RCC 7860 (cell line): Measurements from ENCODE around the gene SUCO.
"Not testable (repeated sequence)": the region's sequence is repeated elsewhere in the genome, so short reads cannot be mapped to it uniquely, and the experiment has no call there.

Experiments used
- DNase-seq: peaks from one replicate; pipeline ENCODE4 v3.0.0-alpha.2; 2015; ENCODE audit warnings: low spot score
- FAIRE-seq: peaks from 2 replicates; lab custom pipeline; 2012; peaks lifted over from hg19 to GRCh38; lab: Jason Lieb, UNC

The SUCO gene, protein sequence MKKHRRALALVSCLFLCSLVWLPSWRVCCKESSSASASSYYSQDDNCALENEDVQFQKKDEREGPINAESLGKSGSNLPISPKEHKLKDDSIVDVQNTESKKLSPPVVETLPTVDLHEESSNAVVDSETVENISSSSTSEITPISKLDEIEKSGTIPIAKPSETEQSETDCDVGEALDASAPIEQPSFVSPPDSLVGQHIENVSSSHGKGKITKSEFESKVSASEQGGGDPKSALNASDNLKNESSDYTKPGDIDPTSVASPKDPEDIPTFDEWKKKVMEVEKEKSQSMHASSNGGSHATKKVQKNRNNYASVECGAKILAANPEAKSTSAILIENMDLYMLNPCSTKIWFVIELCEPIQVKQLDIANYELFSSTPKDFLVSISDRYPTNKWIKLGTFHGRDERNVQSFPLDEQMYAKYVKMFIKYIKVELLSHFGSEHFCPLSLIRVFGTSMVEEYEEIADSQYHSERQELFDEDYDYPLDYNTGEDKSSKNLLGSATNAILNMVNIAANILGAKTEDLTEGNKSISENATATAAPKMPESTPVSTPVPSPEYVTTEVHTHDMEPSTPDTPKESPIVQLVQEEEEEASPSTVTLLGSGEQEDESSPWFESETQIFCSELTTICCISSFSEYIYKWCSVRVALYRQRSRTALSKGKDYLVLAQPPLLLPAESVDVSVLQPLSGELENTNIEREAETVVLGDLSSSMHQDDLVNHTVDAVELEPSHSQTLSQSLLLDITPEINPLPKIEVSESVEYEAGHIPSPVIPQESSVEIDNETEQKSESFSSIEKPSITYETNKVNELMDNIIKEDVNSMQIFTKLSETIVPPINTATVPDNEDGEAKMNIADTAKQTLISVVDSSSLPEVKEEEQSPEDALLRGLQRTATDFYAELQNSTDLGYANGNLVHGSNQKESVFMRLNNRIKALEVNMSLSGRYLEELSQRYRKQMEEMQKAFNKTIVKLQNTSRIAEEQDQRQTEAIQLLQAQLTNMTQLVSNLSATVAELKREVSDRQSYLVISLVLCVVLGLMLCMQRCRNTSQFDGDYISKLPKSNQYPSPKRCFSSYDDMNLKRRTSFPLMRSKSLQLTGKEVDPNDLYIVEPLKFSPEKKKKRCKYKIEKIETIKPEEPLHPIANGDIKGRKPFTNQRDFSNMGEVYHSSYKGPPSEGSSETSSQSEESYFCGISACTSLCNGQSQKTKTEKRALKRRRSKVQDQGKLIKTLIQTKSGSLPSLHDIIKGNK (N-terminal part only)

DNA sequence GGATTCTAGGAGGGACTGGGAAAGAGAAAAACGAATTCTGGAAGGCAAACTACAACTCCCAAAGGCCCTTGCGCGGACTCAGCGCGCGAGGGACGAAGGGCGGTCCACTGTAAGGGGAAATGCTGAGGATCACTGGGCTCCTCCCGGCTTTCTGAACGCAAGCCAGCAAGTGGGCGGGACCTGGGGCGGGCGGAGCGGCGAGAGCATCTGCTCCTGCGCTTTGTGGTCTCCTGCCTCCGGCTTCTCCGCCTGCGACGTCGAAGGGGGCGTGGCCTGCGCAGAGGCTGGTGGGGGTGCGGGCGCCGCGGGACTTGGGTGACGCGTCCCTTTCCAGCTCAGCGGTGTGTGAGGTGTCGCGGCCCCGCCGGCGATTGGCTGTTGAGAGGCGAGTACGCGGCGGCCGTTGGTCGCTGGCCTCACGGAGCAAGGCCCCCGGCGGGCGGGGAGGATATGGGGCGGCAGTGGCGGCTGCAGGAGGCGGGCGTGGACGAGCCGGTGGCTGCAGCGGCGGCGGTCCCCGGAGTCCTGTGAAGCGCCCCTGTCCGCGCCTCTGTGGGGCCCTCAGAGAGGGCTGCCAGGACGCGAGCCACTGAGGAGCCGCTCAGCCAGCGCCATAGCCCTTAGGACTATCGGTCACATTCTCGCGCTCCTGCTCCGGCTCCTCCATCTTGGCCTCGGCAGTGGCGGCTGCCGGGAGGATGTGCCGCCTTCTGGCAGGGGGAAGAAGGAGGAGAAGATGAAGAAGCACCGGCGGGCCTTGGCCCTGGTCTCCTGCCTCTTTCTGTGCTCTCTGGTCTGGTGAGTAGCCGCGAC is at the start of gene SUCO:
Gene SUCO (plus strand): TSS at position 451 of the 813 bp plus-strand sequence. CDS start 286 bp downstream, at position 737.
- no peak for FAIRE-seq
- DNase-seq: peak; percentile 98

DNA sequence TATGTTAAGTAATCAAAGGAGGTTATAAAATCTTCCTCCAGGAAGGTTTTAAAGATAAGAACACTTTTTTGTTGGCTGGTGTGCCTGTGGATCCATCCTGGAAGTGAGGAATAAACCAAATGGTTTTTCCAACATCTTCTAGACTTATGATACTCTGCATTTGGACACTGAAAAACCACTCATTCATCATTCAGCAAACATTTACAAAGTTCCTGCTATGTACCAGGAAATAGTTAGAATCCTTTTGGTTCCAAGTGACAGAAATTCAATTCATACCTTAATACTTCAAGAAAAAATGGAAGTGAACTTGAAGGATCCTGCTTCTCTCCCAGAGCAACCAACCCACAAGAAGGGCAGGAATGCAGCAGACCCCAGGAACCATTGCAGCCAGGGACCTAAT is 49.5 kb upstream of the SUCO start:
- DNase-seq: no peak
- no peak for FAIRE-seq

DNA sequence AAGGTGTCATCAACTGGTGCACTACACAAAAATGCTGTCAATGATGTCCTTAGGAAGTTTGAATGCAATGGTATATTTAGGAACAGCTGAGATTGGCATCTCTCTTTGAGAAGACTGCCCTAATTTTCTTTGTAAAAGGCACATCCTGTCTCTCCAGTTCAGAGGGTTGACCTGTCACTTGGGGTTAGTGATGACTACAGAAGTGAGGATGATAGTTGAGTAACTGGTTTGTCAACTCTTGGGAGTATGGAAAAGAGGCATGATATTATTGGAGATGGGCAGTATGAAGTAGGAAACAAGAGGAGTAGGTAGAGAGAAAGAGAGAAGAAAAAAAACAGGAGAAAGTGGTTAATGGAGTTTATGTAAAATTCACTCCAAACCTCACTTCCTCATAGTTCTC is 48.7 kb upstream of the SUCO start:
- DNase-seq (no peak), FAIRE-seq (no peak)

DNA sequence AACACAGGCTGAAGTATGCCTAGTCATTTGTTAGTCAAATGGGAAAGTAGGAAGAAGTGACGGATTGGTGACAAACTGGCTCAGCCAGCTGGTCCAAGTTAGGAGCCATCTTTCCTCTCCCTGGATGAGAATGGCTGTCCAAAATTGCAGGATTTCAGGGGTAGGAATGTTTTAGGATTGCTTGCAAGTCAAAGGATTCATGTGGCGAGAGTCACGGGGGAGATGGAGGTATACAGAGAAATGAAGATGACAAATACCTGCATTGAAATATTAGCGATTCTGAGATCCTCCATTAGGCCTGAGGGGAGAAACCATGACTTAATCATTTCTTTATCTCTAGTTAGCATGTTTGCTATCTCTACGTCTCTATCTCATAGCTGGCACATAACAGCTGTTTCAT is 47.3 kb upstream of the SUCO start:
- DNase-seq (no peak), FAIRE-seq (no peak)

DNA sequence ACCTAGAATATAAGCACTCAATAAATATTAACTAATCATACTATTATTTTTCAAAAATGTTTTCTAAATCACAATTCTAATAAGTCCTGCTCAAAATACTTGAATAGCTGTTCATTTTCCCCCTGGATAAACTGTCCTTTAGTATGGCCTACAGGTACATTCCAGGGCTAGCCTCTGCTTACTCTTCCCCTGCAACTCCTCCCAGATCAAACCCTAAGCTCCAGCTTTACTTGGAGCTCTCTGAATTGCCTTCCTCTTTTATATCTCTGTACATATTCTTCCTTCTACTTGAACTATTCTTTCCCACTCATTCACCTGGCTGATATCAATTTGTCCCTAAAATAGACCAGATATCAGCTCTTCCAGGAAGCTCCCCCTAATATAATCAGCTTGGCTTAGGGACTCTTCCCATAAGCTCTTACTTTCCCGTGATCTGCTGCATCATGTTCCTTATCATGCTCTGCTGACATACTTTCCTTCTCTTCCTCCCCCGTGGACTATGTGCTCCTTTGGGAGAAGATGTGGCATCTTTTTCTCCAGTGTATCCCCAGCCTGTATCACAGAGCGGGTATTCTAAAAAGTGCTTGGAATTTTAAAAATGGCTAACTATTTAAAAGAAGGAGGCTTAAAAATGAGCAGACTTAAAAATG is 46.0 kb upstream of the SUCO start:
- no peak for DNase-seq
- no peak for FAIRE-seq

DNA sequence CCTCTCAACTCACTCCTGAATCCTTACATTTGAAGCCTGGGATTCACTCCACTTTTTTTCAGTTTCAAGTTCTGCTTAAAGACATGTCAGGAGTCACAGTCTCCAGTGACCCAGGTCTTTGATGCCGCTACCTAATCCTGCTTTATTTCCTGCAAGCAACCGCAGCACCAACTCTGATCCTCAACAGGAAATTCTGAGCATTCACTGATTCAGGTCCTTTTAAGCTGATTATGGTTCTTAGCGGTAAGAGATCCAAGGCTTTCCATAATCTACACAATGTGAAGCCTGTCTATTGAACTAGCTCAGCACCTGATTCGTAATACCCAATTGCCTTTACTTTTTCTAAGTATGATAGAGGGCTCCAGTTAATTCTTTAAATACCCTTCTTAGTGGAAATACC is 45.4 kb upstream of the SUCO start:
- FAIRE-seq (no peak), DNase-seq (no peak)

DNA sequence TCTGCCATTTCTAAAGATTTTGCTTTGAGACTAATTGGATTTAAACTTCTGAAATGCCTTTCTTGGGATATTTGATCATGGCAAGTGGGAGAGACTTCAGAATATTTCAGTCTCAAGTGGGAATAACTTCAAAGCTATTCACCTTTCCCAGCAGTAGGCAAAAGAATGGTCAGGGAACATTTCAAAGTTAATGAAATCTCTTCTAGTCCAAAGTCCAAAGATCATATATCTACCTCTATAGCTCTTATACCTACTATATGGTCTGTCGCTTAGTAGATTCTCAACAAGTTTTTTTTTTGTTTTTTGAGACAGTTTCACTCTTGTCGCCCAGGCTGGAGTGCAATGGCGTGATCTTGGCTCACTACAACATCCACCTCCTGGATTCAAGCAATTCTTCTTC is 44.6 kb upstream of the SUCO start:
- FAIRE-seq: no peak
- no peak for DNase-seq

DNA sequence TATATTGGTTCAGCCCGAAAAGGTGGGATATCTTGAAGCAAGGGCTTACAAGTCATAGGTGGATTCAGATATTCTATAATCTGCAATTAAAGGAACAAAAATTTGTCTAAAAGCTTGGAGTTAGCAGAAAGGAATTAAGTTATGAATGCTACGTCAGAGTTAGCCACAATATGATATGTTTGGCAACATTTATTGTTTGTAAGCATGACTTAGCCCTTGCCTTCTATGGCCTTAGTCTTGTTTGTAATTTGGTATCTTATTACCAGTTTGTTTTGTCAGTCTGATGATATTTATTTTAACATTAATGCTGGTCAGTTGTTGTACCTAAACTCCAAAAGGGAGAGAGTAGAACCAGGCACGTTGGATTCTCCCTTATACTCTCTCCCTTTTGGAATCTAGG is 43.1 kb upstream of the SUCO start:
- DNase-seq (no peak), FAIRE-seq (no peak)

DNA sequence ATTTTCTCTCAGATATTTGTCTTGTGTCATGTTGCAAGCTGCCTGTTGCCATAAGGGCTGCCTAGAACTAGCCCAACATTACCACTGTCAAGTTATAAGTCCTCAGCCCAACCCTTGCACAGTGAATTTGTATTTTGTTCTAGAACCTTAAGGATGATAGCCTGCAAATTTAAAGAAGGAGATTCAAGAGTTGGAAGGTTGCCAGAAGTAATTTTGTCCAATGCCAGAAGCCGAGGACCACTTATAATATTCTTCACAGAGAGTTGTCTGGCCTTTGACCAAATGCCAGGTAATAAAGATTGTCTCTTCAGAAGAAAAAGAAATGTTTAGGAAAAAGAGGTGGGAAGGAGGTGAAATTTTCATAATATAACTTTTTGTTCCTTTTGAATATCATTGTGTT is 40.5 kb upstream of the SUCO start:
- FAIRE-seq (no peak), DNase-seq (no peak)

DNA sequence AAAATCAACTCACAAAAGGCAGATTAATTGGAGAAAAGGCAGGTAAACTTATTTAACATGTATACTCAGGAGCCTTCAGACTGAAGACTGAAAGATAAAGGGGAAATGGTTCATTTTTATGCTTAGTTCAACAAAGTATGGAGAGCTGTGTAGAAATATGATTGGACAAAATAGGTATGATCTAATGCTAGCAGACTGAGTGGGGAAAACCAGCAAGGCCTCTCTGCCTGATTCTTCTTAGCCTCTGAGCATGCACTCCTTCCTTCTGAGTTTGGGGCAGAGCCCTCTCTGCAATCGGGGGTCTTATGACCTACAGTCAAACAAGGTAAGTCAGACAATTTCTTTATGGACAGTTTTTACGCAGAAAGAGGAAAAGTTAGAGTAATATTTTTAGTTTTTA is 38.8 kb upstream of the SUCO start:
- FAIRE-seq: no peak
- DNase-seq: no peak

DNA sequence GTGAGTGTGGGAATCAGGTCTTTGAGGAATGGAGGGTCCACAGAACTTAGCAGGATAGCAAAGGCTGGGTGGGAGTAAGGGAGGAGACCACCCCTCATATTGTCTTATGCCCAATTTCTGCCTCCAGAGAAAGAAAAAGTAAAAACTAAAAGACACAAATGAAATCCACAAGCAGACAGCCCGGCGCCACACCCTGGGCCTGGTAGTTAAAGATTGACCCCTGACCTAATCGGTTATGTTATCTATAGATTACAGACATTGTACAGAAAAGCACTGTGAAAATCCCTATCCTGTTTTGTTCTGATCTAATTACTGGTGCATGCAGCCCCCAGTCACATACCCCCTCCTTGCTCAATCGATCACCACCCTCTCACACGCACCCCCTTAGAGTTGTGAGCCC is 36.8 kb upstream of the SUCO start:
- not testable (repeated sequence) for FAIRE-seq

DNA sequence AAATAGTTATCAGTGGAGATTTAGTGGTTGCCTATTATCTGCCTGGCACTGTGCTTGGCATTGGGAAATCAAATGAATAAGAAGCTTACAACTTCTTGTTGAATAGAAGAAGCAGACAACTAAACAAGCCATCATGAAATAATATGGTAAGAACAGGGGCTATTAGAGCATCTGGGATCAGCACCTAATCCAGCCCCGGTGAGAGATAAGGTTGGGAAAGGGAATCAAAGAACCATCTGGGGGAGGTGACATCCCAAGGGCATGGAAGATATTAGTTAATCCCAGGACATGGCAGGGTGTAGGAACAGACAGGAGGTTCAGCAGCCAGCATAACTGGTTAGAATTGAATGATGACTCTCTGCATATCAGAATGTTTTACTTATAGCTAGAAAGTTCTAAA is 36.3 kb upstream of the SUCO start:
- no peak for FAIRE-seq
- no peak for DNase-seq

More for the DNA sequence above, 36.8 kb upstream of the SUCO start:
- DNase-seq: not testable (repeated sequence)

DNA sequence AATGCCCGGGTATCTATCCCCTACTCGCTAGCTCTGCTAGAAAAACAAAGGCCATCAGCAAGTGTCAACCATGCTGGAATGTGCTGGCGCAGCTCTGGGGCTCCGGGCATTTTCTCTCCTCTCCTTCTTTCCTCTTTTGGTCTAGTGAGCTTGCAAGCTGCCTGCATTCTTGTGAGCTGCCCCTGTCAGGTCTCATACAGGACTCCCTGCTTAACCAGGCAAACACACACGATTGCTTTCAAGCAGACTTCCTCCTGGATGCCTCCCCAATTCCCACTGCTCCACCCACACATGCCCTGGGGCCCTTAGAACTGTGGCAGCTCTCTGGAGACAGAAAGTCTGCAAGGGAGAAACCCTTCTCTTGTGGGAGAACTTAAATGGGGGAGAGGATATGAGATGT is 35.7 kb upstream of the SUCO start:
- DNase-seq (no peak), FAIRE-seq (no peak)

DNA sequence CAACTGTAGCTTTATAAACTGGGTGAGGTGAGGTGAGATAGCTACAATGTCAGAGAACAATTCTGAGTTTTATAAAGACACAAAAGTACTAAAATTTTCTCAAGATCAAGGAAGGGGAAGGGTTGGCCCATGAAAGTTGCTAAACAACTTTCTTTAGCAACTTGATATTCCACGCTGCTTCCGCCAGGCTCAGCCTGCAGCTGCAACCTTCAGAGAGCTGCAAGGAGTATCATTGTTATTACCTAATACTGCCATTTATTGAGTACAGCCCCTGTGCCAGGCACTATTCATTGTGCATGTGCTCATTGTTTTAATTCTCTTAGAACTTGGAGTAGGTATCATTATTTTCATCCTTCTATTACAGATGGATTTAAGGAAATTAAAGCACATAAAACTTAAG is 34.1 kb upstream of the SUCO start:
- FAIRE-seq (no peak), DNase-seq (no peak)

DNA sequence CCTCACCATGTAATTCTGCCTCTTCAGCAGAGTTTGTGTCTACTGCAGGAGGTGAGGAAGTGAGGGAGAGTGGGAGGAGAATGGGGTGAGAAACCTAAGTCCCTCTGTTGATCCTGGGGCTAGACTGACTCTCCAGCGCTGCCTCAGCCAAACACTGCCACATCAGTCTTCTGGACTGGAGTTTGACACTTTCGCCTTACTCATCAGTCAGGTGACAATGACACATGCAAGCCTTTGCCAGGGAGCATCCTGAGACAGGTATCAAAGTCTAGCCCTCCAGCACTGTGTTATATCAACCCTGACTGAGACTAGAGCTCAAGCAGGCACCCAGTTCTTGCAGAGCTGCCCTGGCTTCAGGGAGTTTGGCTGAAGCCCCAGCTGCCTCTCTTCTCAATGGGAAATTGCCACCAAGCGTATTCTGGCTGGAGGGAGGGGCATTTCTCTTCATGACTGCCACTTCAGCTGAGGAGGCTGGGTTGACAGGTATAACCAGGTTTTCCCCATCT is 33.3 kb upstream of the SUCO start:
- FAIRE-seq: peak; percentile 22
- DNase-seq: peak; percentile 50

DNA sequence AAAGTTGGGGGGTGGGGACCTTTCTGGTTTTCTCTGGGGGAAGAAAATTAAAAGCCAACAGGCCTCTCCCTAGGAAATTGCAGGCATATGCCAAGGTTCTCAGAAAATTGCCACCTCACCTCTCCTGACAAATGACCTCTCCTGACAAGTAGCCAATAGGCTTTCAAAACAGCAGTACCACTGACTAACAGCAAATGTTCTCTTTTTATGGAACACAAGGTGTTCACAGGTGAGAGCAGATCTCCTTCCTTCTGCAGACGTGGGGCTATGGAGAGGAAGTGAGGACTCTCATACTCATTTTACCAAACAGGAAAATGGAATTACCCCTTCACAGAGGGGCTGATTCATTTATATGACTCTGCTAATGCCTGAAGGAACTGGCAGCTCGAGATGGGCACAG is 32.7 kb upstream of the SUCO start:
- DNase-seq: no peak
- no peak for FAIRE-seq

DNA sequence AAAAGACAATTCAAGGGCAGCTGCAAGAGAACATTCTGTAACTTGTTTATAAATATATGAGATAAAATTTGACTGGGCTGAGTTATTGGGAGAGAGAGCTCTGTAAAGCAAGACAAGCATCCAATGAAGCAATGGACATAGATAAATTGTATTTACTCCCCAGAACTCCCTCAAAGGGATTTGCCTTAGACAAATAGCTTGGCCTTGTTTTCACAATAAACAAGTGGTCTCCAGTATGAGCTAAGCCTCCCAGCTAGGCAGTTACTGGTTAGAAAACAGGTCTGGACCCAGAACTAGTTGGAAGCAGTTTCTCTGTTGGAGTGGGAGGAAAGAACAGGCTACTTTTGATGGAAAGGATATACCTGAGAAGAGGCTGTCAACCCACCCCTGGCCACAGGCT is 25.2 kb upstream of the SUCO start:
- no peak for DNase-seq
- no peak for FAIRE-seq

DNA sequence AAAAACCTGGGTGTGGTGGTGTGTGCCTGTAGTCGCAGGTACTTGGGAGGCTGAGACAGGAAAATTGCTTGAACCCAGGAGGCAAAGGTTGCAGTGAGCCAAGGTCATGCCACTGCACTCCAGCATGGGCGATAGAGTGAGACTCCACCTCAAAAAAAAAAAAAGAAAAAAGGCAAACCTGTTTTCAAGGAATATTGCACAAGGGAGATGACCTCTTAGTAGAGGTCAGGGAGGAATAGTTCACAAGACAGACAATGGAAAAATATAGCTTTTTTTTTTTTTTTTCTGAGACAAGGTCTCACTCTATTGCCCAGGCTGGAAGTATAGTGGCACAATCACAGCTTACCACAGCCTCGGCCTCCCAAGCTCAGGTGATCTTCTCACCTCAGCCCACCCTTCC is 22.5 kb upstream of the SUCO start:
- FAIRE-seq: no peak
- DNase-seq: no peak

DNA sequence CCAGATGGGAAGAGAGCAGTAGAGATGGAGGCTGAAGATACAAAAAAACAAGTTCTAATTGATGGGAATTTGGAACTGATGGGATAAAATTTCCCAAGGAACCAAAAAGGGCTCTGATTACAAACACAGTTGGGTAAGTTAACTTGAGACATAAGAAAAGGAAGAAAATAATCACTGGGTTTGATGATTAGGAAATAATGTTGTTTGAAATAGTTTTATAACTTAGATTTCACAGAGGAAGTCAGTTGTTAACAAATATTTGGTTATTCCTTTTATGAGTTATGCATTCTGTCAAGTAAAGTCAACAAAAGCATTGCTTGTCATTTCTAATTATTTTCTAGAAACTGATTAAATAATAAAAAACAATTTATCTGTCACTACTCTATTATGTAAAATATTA is 20.4 kb upstream of the SUCO start:
- FAIRE-seq (no peak), DNase-seq (no peak)

DNA sequence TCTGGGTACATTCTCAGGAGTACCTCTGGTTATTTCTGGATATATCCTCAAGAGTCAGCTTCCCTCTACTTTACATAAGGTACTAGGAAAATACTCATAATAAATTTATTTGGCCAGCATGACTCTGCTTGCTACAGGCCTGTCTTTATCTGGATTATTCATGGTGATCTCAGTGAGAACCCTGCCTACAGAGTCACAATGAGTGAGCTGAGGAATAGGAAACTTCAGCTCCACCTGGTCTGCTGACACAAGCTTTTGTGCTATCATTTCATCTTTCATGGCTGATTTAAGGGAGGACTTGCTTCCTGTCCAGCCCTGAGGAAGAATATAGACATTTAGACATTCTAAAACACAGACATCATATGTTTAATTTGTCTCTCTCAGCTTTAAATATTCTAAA is 19.5 kb upstream of the SUCO start:
- DNase-seq (no peak), FAIRE-seq (no peak)
